EH (cell line): Measurements from ENCODE around the gene CCL27.
A peak's percentile ranks its signal among the peaks of the same experiment; 100 is the strongest.

Experiments used
- DNase-seq: peaks from one replicate; pipeline ENCODE4 v3.0.0-alpha.2; 2015; ENCODE audit warnings: low read depth

The CCL27 gene

GRCh38 chr9:34627716-34628655 lies 34.5 kb downstream of the CCL27 start:
- no peak for DNase-seq

- no peak for DNase-seq
Measured at GRCh38 chr9:34625186-34625486, 37.3 kb downstream of the CCL27 start.

DNA sequence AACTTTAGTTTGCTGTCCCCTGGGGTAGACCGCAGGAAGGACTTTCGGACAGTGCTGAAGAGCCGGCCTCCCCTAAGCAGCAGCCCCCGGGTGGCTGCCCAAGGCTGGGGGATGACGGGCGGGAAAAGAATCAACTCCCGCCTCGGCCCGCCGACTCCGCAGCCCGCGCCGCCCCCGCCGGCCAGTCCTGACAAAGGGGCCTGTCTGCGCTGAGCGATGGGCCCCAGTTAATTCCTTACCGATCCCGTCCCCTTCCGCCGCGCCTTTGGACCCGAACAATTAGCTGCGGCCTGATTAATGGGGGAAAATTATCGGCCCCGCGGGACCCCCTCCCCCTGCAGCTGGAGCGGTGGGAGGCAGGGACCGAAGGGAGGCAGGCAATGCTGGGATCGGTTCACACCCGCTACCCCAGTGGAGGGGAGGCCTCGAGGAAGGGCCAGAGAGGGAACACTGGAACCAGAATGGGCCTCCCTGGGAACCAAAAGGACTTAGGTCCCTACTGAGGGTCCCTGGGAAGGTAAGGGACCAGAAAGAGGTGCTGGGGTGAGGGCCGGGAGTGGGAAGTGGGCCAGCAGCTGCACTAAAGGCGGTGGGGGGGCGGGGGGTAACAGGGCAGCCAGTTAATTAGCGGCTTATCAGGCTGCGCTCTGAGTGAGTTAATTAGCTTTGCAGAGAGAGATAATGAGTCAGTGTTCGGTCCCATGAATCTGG lies 37.8 kb downstream of the CCL27 start:
- DNase-seq, result no peak

DNA sequence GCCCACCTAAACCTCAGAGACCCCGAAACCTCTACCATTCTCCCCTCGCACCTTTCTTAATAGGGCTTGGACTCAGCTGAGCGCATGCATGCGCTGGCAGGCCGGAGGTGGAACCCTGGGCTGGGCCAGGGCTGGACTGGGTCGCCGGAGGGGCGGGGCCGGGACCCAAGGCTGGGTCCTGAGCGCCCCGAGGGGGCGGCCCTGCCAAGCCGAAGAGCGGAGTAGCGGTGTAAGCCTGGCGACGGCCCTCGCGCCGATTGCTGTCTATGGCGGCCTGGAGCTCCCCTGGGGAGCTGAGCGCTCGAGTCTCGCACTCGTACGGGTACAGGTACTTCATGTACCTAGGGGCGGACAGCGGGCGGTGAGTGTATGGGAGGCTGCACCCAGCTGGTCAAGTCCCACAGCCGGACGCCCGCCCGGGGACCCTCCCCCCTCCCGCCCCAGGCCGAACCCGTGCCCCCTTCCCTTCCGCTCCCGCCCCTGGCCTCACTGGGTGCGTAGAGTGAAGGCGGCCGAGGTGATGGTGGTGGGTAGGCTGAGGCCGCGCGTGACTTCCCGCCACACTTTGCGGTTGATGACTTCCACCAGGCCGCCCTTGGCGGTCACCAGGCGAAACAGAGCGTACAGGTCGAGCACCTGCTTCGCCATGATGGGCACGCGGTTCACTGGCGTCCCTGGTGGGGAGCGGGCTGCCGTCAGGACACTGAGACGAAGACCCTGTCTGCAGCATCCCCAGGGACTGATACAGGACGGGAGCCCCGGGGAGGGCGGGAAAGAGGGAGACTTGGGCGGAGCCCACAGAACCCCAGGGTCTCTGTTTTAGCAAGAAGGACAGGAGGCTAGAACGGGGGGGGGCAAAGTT lies 38.9 kb downstream of the CCL27 start:
- DNase-seq, result no peak

GRCh38 chr9:34620061-34620994 lies 42.1 kb downstream of the CCL27 start, which contains the start of gene DCTN3:
Gene DCTN3 (minus strand): TSS chr9:34620495. CDS start chr9:34620464, 31 bp downstream.
- peak; percentile 96 for DNase-seq

GRCh38 chr9:34615132-34615531 lies 47.3 kb downstream of the CCL27 start:
- DNase-seq, result no peak

- peak; percentile 77 for DNase-seq
Measured at GRCh38 chr9:34612788-34613390, 49.6 kb downstream of the CCL27 start.
